ENCODE results near the gene DGAT2.

DNA sequence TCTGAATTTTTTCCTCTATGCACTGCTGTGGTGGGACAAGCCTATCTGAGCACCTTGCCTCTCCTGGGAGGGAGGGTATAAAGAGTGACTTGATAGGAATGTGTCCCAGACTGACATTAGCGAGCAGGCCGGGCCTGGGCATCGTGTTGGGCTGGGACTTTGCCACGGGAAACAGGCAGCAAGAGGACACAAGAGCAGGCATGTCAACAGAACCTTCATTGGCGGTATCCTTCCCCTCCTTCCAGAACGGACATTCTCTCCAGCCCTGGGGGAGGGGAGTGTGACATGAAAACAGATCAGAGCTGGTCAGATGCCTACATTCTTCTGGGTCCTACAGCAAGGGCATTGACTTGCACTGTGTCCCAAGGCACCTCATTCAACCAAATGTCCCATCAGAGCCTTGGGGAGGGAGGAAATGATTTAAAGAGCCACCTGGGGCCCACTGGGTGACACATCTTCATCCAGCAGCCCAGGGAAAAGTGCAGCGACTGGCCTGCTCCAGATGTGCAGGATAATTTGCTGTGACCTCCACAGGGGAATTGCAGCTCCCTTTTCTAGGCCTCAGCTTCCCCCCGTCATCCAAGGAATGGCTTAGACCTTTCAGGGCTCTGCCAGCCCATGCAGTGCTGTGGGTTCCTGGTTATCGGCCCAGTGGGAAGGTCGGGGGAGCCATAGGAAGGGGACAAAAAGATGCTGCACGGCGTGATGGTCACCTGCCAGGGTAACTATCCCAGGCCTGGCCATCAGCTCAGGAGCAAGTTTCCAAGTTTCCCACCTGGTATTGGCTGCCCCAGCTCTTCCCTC, 24.6 kb downstream of the DGAT2 start:
- TF ChIP-seq, protein P1, sequence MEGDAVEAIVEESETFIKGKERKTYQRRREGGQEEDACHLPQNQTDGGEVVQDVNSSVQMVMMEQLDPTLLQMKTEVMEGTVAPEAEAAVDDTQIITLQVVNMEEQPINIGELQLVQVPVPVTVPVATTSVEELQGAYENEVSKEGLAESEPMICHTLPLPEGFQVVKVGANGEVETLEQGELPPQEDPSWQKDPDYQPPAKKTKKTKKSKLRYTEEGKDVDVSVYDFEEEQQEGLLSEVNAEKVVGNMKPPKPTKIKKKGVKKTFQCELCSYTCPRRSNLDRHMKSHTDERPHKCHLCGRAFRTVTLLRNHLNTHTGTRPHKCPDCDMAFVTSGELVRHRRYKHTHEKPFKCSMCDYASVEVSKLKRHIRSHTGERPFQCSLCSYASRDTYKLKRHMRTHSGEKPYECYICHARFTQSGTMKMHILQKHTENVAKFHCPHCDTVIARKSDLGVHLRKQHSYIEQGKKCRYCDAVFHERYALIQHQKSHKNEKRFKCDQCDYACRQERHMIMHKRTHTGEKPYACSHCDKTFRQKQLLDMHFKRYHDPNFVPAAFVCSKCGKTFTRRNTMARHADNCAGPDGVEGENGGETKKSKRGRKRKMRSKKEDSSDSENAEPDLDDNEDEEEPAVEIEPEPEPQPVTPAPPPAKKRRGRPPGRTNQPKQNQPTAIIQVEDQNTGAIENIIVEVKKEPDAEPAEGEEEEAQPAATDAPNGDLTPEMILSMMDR (IDR thresholded peaks at IDR 0.05): no peak
- no peak for TF ChIP-seq SMAD3 (CRISPR knock-in tag; IDR thresholded peaks at IDR 0.05; ENCODE audit: borderline replicate concordance)
- no peak for TF ChIP-seq NR2C2 (CRISPR knock-in tag; IDR thresholded peaks at IDR 0.05)
- TF ChIP-seq, protein P2, sequence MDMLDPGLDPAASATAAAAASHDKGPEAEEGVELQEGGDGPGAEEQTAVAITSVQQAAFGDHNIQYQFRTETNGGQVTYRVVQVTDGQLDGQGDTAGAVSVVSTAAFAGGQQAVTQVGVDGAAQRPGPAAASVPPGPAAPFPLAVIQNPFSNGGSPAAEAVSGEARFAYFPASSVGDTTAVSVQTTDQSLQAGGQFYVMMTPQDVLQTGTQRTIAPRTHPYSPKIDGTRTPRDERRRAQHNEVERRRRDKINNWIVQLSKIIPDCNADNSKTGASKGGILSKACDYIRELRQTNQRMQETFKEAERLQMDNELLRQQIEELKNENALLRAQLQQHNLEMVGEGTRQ (CRISPR knock-in tag; IDR thresholded peaks at IDR 0.05): no peak
- TF ChIP-seq NR3C1 (CRISPR knock-in tag; conservative IDR thresholded peaks at IDR 0.05; ENCODE audit: low read depth): no peak
- no peak for TF ChIP-seq ZNF232 (CRISPR knock-in tag; IDR thresholded peaks at IDR 0.05)
- no peak for TF ChIP-seq IRF2 (CRISPR knock-in tag; IDR thresholded peaks at IDR 0.05; ENCODE audit: borderline replicate concordance, low read depth)
- no peak for TF ChIP-seq ZNF317 (CRISPR knock-in tag; IDR thresholded peaks at IDR 0.05; ENCODE audit: borderline replicate concordance, low read depth)
- no peak for TF ChIP-seq JUN (CRISPR knock-in tag; IDR thresholded peaks at IDR 0.05)

All from WTC11 (cell line).